Liver (tissue), 3 donors: Measurements from ENCODE around the gene PPY.

Experiments
- CTCF ChIP-seq: fragments of 150-350 bp; IDR thresholded peaks from 2 replicates; pipeline ENCODE4 v1.5.1; 2017; ENCODE audit warnings: improper control_type of control experiment, low read depth, low read length; ENCODE audit not compliant: missing input control
- GABPA ChIP-seq, 2 donors: IDR thresholded peaks in 1 of 2; conservative IDR thresholded peaks in 1 of 2; 2 replicates each; pipeline ENCODE4 v1.6.1; 2016; ENCODE audit warnings: antibody characterized with exemption in 2 of 2, mild to moderate bottlenecking in 1 of 2, moderate library complexity in 1 of 2
- TAF1 ChIP-seq: conservative IDR thresholded peaks from 2 replicates; pipeline ENCODE4 v1.6.1; 2016; ENCODE audit warnings: antibody characterized with exemption, mild to moderate bottlenecking
- ZBTB33 ChIP-seq: IDR thresholded peaks from 2 replicates; pipeline ENCODE4 v1.6.1; 2016; ENCODE audit warnings: antibody characterized with exemption
- donor health status: healthy.
- donor health status: healthy.

- TF ChIP-seq CTCF = no peak
- TF ChIP-seq ZBTB33 = no peak
- TF ChIP-seq GABPA (IDR thresholded peaks at IDR 0.05 in 1 of 2, conservative IDR thresholded peaks at IDR 0.05 in 1 of 2) = no peak
- TF ChIP-seq TAF1 = no peak
Measured at GRCh38 chr17:43892647-43892952, 49.7 kb downstream of the PPY start.
